IPS DF 6.9 (cell line): ENCODE results near the gene NOP9.
"Not testable (repeated sequence)": the region's sequence is repeated elsewhere in the genome, so short reads cannot be mapped to it uniquely, and the experiment has no call there.

Source experiments
- DNase-seq: peaks from one replicate; pipeline ENCODE4 v3.0.0-alpha.2; 2013; ENCODE audit warnings: low read depth, low spot score
- H3K27ac ChIP-seq: one replicate; pipeline ENCODE4 v1.5.1; 2013; ENCODE audit warnings: low read length, control low read depth
- H3K27me3 ChIP-seq: 2 replicates; pipeline ENCODE4 v1.6.1; 2013; ENCODE audit warnings: mild to moderate bottlenecking, low read length; ENCODE audit not compliant: control insufficient read depth, insufficient read depth
- H3K36me3 ChIP-seq: 2 replicates; pipeline ENCODE4 v1.6.1; 2013; ENCODE audit warnings: low read length; ENCODE audit not compliant: control insufficient read depth, insufficient read depth
- H3K4me1 ChIP-seq: 2 replicates; pipeline ENCODE4 v1.6.1; 2013; ENCODE audit warnings: low read length; ENCODE audit not compliant: control insufficient read depth, insufficient read depth
- H3K4me3 ChIP-seq: 2 replicates; pipeline ENCODE4 v1.5.1; 2013; ENCODE audit warnings: mild to moderate bottlenecking, low read length
- H3K9me3 ChIP-seq: 2 replicates; pipeline ENCODE4 v1.6.1; 2013; ENCODE audit warnings: low read length, inconsistent platforms; ENCODE audit not compliant: control insufficient read depth, insufficient read depth
- WGBS: extraction: QIAGEN DNeasy Blood & Tissue Kit; methylation state at CpG from one replicate; pipeline ENCODE4 v1.1.7; 2013; ENCODE audit warnings: mixed read lengths, missing lambda C conversion rate; ENCODE audit not compliant: insufficient read length, insufficient coverage; 5-methylcytosine and 5-hydroxymethylcytosine counted together

NOP9 gene

GRCh38 chr14:24353559-24354481 lies 54.2 kb downstream of the NOP9 start:
- Histone ChIP-seq H3K9me3 (no peaks in the 10 kb centered on the region), H3K36me3 (no peaks in the 10 kb centered on the region), H3K4me3 (no peak overlapping the region), H3K27me3 (peaks cover 3% of the 10 kb centered on the region), H3K4me1 (no peaks in the 10 kb centered on the region), H3K27ac (no peak overlapping the region)
- DNase-seq = no peak
- WGBS = no CpG with 5 or more reads among the region's 5 CpGs

GRCh38 chr14:24354482-24354825 lies 54.8 kb downstream of the NOP9 start:
- not testable (repeated sequence) for H3K27me3 ChIP-seq, H3K4me3 ChIP-seq, H3K27ac ChIP-seq, DNase-seq, H3K9me3 ChIP-seq, H3K4me1 ChIP-seq, H3K36me3 ChIP-seq
- WGBS = no CpG with 5 or more reads among the region's 3 CpGs

GRCh38 chr14:24355009-24355408 lies 55.4 kb downstream of the NOP9 start:
- Histone ChIP-seq H3K36me3 (no peaks in the 10 kb centered on the region), H3K9me3 (no peaks in the 10 kb centered on the region), H3K4me1 (no peaks in the 10 kb centered on the region), H3K27ac (no peak overlapping the region), H3K4me3 (no peak overlapping the region), H3K27me3 (peaks cover 2% of the 10 kb centered on the region)
- WGBS = no CpG with 5 or more reads among the region's 7 CpGs
- no peak for DNase-seq

GRCh38 chr14:24356208-24356607 lies 56.6 kb downstream of the NOP9 start:
- Histone ChIP-seq H3K4me3 (no peak overlapping the region), H3K9me3 (no peaks in the 10 kb centered on the region), H3K4me1 (no peaks in the 10 kb centered on the region), H3K36me3 (no peaks in the 10 kb centered on the region), H3K27me3 (peaks cover 2% of the 10 kb centered on the region; the same call in 1 of the 2 replicates), H3K27ac (no peak overlapping the region)
- WGBS = no CpG with 5 or more reads among the region's 4 CpGs
- DNase-seq = no peak
